ENCODE measurements around the gene INTS4.

DNA sequence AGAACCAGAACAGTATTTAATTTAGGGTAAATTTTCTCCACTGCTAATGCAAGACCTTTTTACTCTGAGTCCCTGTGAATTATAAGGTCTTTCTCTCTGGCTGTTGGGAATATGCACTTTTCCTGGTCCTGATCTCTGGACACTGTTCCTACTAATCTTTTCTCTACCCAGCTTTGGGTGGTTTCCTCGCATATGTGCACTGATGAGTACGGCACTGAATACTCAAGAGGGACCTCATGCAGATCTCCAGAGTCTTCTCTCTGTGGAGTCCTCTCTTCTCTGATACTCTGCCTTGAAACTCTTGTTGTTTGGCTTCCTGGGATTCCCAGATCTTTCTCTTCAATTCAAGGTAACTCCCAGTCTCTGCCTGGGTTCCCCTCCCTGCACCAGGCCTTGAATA is 14.6 kb upstream of the INTS4 start:
- TF ChIP-seq, protein P1, sequence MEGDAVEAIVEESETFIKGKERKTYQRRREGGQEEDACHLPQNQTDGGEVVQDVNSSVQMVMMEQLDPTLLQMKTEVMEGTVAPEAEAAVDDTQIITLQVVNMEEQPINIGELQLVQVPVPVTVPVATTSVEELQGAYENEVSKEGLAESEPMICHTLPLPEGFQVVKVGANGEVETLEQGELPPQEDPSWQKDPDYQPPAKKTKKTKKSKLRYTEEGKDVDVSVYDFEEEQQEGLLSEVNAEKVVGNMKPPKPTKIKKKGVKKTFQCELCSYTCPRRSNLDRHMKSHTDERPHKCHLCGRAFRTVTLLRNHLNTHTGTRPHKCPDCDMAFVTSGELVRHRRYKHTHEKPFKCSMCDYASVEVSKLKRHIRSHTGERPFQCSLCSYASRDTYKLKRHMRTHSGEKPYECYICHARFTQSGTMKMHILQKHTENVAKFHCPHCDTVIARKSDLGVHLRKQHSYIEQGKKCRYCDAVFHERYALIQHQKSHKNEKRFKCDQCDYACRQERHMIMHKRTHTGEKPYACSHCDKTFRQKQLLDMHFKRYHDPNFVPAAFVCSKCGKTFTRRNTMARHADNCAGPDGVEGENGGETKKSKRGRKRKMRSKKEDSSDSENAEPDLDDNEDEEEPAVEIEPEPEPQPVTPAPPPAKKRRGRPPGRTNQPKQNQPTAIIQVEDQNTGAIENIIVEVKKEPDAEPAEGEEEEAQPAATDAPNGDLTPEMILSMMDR (IDR thresholded peaks at IDR 0.05) = no peak
- no peak for TF ChIP-seq POLR2A (IDR thresholded peaks at IDR 0.05)
